C4-2B (cell line): ENCODE results near the gene TMEM109.

Experiments
- CTCF ChIP-seq: fragments of 450-650 bp; conservative IDR thresholded peaks from 2 replicates; pipeline ENCODE4 v1.5.1; 2017; ENCODE audit warnings: mild to moderate bottlenecking
- ZFX ChIP-seq: fragments of 450-650 bp; IDR thresholded peaks from 2 replicates; pipeline ENCODE4 v1.6.1; 2017

DNA sequence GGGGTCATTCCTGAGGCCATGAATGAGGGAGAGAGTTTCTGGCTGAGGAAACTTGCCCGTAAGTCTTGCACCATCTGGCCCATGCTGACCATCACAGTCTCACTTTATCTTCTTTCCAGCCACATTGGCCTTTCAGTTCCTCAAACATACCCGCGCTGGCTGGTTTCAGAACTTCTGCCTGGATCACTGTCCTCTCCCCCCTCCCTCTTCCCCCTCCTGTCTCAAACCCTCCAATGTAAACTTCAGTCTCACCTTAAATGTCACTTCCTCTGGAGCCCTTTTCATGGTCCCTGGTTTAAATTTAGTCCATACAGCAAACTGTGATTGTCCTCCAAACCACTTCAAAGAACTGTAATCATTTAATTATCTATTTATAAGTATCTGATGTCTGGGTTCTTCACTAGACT lies 3.7 kb upstream of the TMEM109 start:
- TF ChIP-seq CTCF (no peak), ZFX (no peak)
